22Rv1 (cell line): ENCODE measurements around the gene MERTK.

Experiments
- ZFX ChIP-seq: fragments of 450-650 bp; IDR thresholded peaks from 2 replicates; pipeline ENCODE4 v1.6.1; 2017; ENCODE audit warnings: antibody characterized with exemption, borderline replicate concordance
- TF ChIP-seq, protein P1 (sequence below): fragments of 450-650 bp; IDR thresholded peaks from 2 replicates; pipeline ENCODE4 v1.5.1; 2017; ENCODE audit warnings: mild to moderate bottlenecking

DNA sequence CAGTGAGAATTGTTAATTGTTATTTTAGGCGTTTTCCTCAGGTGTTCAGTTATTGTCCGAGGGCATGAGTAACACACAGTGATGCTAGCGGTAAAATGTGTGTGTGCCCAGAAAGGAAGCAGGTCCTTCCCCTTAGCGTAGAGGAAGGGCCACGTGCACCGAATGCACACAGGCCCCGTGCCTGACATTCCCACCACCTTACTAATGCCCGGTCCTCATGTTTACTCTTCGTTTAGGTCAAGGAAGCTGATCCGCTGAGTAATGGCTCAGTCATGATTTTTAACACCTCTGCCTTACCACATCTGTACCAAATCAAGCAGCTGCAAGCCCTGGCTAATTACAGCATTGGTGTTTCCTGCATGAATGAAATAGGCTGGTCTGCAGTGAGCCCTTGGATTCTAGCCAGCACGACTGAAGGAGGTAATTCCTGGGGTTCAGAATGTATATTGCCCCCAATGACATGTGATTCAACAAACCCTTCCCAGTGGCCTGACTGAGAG, 76.7 kb downstream of the MERTK start:
- TF ChIP-seq, protein P1, sequence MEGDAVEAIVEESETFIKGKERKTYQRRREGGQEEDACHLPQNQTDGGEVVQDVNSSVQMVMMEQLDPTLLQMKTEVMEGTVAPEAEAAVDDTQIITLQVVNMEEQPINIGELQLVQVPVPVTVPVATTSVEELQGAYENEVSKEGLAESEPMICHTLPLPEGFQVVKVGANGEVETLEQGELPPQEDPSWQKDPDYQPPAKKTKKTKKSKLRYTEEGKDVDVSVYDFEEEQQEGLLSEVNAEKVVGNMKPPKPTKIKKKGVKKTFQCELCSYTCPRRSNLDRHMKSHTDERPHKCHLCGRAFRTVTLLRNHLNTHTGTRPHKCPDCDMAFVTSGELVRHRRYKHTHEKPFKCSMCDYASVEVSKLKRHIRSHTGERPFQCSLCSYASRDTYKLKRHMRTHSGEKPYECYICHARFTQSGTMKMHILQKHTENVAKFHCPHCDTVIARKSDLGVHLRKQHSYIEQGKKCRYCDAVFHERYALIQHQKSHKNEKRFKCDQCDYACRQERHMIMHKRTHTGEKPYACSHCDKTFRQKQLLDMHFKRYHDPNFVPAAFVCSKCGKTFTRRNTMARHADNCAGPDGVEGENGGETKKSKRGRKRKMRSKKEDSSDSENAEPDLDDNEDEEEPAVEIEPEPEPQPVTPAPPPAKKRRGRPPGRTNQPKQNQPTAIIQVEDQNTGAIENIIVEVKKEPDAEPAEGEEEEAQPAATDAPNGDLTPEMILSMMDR, result no peak
- TF ChIP-seq ZFX, result no peak
